Mesenchymal stem cell (in vitro differentiated cells and primary cell): Measurements from ENCODE around the gene UNC119.
A peak's percentile ranks its signal among the peaks of the same experiment; 100 is the strongest.

Experiments used
- DNase-seq: peaks from one replicate; pipeline ENCODE4 v3.0.0-alpha.2; 2013
- H2AFZ ChIP-seq: one replicate; pipeline ENCODE4 v1.6.1; 2013; ENCODE audit warnings: low read depth, mild to moderate bottlenecking, control low read depth, inconsistent platforms, low read length, moderate library complexity
- H2AK5ac ChIP-seq: 2 replicates; pipeline ENCODE4 v1.6.1; 2013; ENCODE audit warnings: low read length, moderate library complexity, mild to moderate bottlenecking, inconsistent platforms; ENCODE audit not compliant: severe bottlenecking
- H2BK120ac ChIP-seq: one replicate; pipeline ENCODE4 v1.6.1; 2013; ENCODE audit warnings: low read depth, mild to moderate bottlenecking, inconsistent platforms, low read length, moderate library complexity
- H2BK12ac ChIP-seq, 2 experiments: one replicate each; pipeline ENCODE4 v1.6.1; 2013; ENCODE audit warnings: inconsistent platforms in 2 of 2, low read length in 2 of 2, mild to moderate bottlenecking in 2 of 2, moderate library complexity in 2 of 2, control low read depth in 1 of 2
- H2BK15ac ChIP-seq: one replicate; pipeline ENCODE4 v1.6.1; 2013; ENCODE audit warnings: mild to moderate bottlenecking, low read depth, inconsistent platforms; ENCODE audit not compliant: poor library complexity, severe bottlenecking
- H2BK5ac ChIP-seq: 2 replicates; pipeline ENCODE4 v1.6.1; 2013; ENCODE audit warnings: low read depth, mild to moderate bottlenecking, low read length, control low read depth, inconsistent platforms; ENCODE audit not compliant: poor library complexity, severe bottlenecking
- H3K14ac ChIP-seq, 2 experiments: one replicate each; pipeline ENCODE4 v1.6.1; 2013; ENCODE audit warnings: inconsistent platforms in 2 of 2, low read length in 2 of 2, control low read depth in 1 of 2, mild to moderate bottlenecking in 1 of 2, moderate library complexity in 1 of 2
- H3K18ac ChIP-seq, 2 experiments: one replicate each; pipeline ENCODE4 v1.6.1; 2013; ENCODE audit warnings: inconsistent platforms in 2 of 2, low read length in 2 of 2, control low read depth in 1 of 2, low read depth in 1 of 2, mild to moderate bottlenecking in 1 of 2
- H3K23ac ChIP-seq, 2 experiments: one replicate each; pipeline ENCODE4 v1.6.1; 2013; ENCODE audit warnings: inconsistent platforms in 2 of 2, low read length in 2 of 2, mild to moderate bottlenecking in 2 of 2, moderate library complexity in 2 of 2, control low read depth in 1 of 2
- H3K27ac ChIP-seq: 2 replicates; pipeline ENCODE4 v1.5.1; 2013; ENCODE audit warnings: mild to moderate bottlenecking, moderate library complexity, low read length, control low read depth, inconsistent platforms; ENCODE audit not compliant: poor library complexity, severe bottlenecking
- H3K27me3 ChIP-seq, 2 experiments: 2 replicates each; pipeline versions ENCODE4 v1.6.1 to v1.7.0; 2013; ENCODE audit warnings: low read length in 2 of 2, mild to moderate bottlenecking in 2 of 2, moderate library complexity in 2 of 2, control low read depth in 1 of 2, inconsistent platforms in 1 of 2; ENCODE audit not compliant: control insufficient read depth in 1 of 2, insufficient read depth in 1 of 2
- H3K36me3 ChIP-seq, 2 experiments: 2 replicates each; pipeline versions ENCODE4 v1.6.1 to v1.7.0; 2013; ENCODE audit warnings: low read length in 2 of 2, control low read depth in 1 of 2, inconsistent platforms in 1 of 2, low read depth in 1 of 2, mild to moderate bottlenecking in 1 of 2; ENCODE audit not compliant: insufficient read depth in 2 of 2, control insufficient read depth in 1 of 2
- H3K4ac ChIP-seq, 2 experiments: one replicate each; pipeline ENCODE4 v1.6.1; 2013; ENCODE audit warnings: inconsistent platforms in 2 of 2, low read length in 2 of 2, mild to moderate bottlenecking in 2 of 2, moderate library complexity in 2 of 2, control low read depth in 1 of 2, low read depth in 1 of 2
- H3K4me1 ChIP-seq: 2 replicates; pipeline ENCODE4 v1.6.1; 2013; ENCODE audit warnings: low read depth, low read length, control low read depth; ENCODE audit not compliant: control insufficient read depth, insufficient read depth
- H3K4me2 ChIP-seq: 2 replicates; pipeline ENCODE4 v1.6.1; 2013; ENCODE audit warnings: low read length, mild to moderate bottlenecking, inconsistent platforms; ENCODE audit not compliant: poor library complexity, severe bottlenecking
- H3K4me3 ChIP-seq, 2 experiments: 2 replicates each; pipeline versions ENCODE4 v1.5.1 to v1.7.0; 2013; ENCODE audit warnings: low read length in 2 of 2, mild to moderate bottlenecking in 2 of 2, control low read depth in 1 of 2, low read depth in 1 of 2; ENCODE audit not compliant: insufficient read depth in 1 of 2
- H3K79me1 ChIP-seq: replicated peaks from 2 replicates; pipeline ENCODE4 v1.6.1; 2013; ENCODE audit warnings: mild to moderate bottlenecking, control low read depth, low read length, inconsistent platforms; ENCODE audit not compliant: poor library complexity, severe bottlenecking
- H3K9ac ChIP-seq: 2 replicates; pipeline ENCODE4 v1.7.0; 2013; ENCODE audit warnings: mild to moderate bottlenecking, low read length, moderate library complexity
- H3K9me3 ChIP-seq: 2 replicates; pipeline ENCODE4 v1.7.0; 2013; ENCODE audit warnings: mild to moderate bottlenecking, low read length; ENCODE audit not compliant: control insufficient read depth
- H4K8ac ChIP-seq: one replicate; pipeline ENCODE4 v1.6.1; 2013; ENCODE audit warnings: inconsistent platforms, mild to moderate bottlenecking, low read length, moderate library complexity
- H4K91ac ChIP-seq: one replicate; pipeline ENCODE4 v1.6.1; 2013; ENCODE audit warnings: mild to moderate bottlenecking, low read length, inconsistent platforms
- WGBS: methylation state at CpG from one replicate; pipeline ENCODE4 v1.1.7; 2013; ENCODE audit warnings: mixed read lengths; 5-methylcytosine and 5-hydroxymethylcytosine counted together

The UNC119 gene

GRCh38 chr17:28537219-28537610 lies 15.2 kb downstream of the UNC119 start:
- no peak overlapping the region for H2AK5ac ChIP-seq
- H3K23ac ChIP-seq = peak overlapping the region in 1 of 2 experiments; percentile 17
- no peak overlapping the region for H4K8ac ChIP-seq
- H2BK15ac ChIP-seq = no peak overlapping the region
- H3K4me3 ChIP-seq = no peak overlapping the region
- no peak for DNase-seq
- H3K4ac ChIP-seq = no peak overlapping the region
- H3K27me3 ChIP-seq = peaks cover 21 to 35% of the 10 kb centered on the region in 2 experiments
- no peak overlapping the region for H3K4me2 ChIP-seq
- H3K14ac ChIP-seq = no peak overlapping the region
- H4K91ac ChIP-seq = no peak overlapping the region
- no peaks in the 10 kb centered on the region for H3K79me1 ChIP-seq
- no peak overlapping the region for H2BK120ac ChIP-seq
- no peak overlapping the region for H2BK5ac ChIP-seq
- H2AFZ ChIP-seq = no peak overlapping the region
- H2BK12ac ChIP-seq = no peak overlapping the region
- H3K4me1 ChIP-seq = no peaks in the 10 kb centered on the region
- H3K9ac ChIP-seq = no peak overlapping the region
- WGBS = 79% methylated on average over 12 of the region's 12 CpGs
- H3K9me3 ChIP-seq = no peaks in the 10 kb centered on the region
- H3K27ac ChIP-seq = no peak overlapping the region
- no peak overlapping the region for H3K18ac ChIP-seq
- no peaks in the 10 kb centered on the region for H3K36me3 ChIP-seq

DNA sequence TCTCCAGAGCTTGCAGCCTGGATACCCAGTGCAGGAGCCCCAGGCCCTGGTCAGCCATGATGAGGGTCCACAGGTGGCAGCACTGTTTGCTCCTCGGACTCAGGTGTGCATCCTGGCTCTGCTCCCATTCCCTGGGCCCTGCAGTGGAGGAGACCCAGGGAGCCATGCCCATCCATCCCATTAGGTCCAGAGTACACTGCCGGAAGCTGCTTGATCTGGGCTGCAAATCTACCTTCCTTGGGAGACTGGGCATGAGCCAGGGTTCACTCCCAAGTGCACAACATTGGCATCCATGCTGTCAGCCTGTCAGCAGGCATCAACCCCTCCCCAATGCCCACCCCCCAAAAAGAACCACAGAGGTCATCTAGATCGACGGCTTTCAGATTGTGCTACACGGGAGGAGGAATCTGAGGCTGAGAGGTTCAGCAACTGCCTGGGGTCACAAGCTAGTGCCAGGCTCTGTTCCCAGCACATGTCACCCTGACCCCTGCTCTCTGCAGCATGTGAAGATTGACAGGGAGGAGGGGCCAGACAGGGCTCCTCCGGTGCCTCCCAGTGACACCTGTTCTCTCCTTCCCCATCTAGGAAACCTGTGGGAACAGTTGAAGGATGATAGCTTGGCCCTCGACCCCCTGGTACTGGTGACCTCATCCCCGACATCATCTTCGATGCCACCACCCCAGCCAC lies 15.7 kb downstream of the UNC119 start:
- no peak overlapping the region for H2BK5ac ChIP-seq
- no peak overlapping the region for H3K4ac ChIP-seq
- H3K4me1 ChIP-seq = no peaks in the 10 kb centered on the region
- peaks cover 25 to 36% of the 10 kb centered on the region in 2 experiments for H3K27me3 ChIP-seq
- no peak for DNase-seq
- H3K36me3 ChIP-seq = no peaks in the 10 kb centered on the region
- H3K14ac ChIP-seq = no peak overlapping the region
- H3K18ac ChIP-seq = no peak overlapping the region
- H3K27ac ChIP-seq = no peak overlapping the region
- peak overlapping the region in 1 of 2 experiments; percentile 17 for H3K23ac ChIP-seq
- no peak overlapping the region for H2BK12ac ChIP-seq
- no peak overlapping the region for H4K91ac ChIP-seq
- H2BK15ac ChIP-seq = no peak overlapping the region
- no peaks in the 10 kb centered on the region for H3K79me1 ChIP-seq
- H2AK5ac ChIP-seq = no peak overlapping the region
- no peak overlapping the region for H2BK120ac ChIP-seq
- no peak overlapping the region for H2AFZ ChIP-seq
- WGBS = 69% methylated on average over 9 of the region's 9 CpGs
- no peak overlapping the region for H3K4me3 ChIP-seq
- H3K9me3 ChIP-seq = no peaks in the 10 kb centered on the region
- H3K4me2 ChIP-seq = no peak overlapping the region
- no peak overlapping the region for H3K9ac ChIP-seq
- H4K8ac ChIP-seq = no peak overlapping the region

DNA sequence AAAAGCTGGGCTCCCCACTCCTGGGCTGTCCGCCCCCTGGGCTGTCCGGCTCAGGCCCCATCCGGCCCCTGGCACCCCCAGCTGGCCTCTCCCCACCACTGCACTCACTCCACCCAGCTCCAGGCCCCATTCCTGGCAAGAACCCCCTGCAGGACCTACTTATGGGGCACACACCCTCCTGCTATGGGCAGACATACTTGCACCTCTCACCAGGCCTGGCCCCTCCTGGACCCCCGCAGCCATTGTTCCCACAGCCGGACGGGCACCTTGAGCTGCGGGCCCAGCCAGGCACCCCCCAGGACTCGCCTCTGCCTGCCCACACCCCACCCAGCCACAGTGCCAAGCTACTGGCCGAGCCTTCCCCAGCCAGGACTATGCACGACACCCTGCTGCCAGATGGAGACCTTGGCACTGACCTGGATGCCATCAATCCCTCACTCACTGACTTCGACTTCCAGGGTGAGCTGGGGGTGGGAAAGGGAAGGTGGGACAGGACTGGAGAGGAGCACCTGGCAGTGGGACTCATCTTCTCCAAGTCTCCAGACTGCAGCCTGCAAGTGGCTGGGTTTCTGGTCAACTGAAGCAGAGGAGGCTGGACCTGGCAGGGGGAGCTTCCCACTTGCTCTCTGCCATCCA lies 17.6 kb downstream of the UNC119 start:
- Histone ChIP-seq H3K9ac (no peak overlapping the region), H3K4me1 (no peaks in the 10 kb centered on the region), H3K27ac (no peak overlapping the region), H3K4me3 (no peak overlapping the region), H3K14ac (no peak overlapping the region), H2AK5ac (no peak overlapping the region), H2BK120ac (no peak overlapping the region), H2BK5ac (no peak overlapping the region), H2BK12ac (no peak overlapping the region), H4K91ac (no peak overlapping the region), H3K79me1 (no peaks in the 10 kb centered on the region), H3K27me3 (peaks cover 36 to 44% of the 10 kb centered on the region in 2 experiments), H2AFZ (no peak overlapping the region), H3K4ac (no peak overlapping the region), H4K8ac (no peak overlapping the region), H3K23ac (no peak overlapping the region), H3K18ac (no peak overlapping the region), H3K4me2 (no peak overlapping the region), H3K9me3 (no peaks in the 10 kb centered on the region), H3K36me3 (no peaks in the 10 kb centered on the region), H2BK15ac (no peak overlapping the region)
- WGBS = 92% methylated on average over 9 of the region's 11 CpGs
- no peak for DNase-seq

GRCh38 chr17:28533091-28533807 lies 19.2 kb downstream of the UNC119 start:
- Histone ChIP-seq H2AK5ac (no peak overlapping the region), H4K91ac (no peak overlapping the region), H3K23ac (no peak overlapping the region), H3K27ac (no peak overlapping the region), H2BK12ac (no peak overlapping the region), H3K4ac (no peak overlapping the region), H2AFZ (no peak overlapping the region), H3K4me1 (no peaks in the 10 kb centered on the region), H3K36me3 (no peaks in the 10 kb centered on the region), H2BK120ac (no peak overlapping the region), H3K4me3 (no peak overlapping the region), H3K79me1 (no peaks in the 10 kb centered on the region), H3K9me3 (no peaks in the 10 kb centered on the region), H2BK5ac (no peak overlapping the region), H3K27me3 (peaks cover 34 to 38% of the 10 kb centered on the region in 2 experiments), H3K4me2 (no peak overlapping the region), H3K9ac (no peak overlapping the region), H2BK15ac (peak overlapping the region; percentile 26), H3K14ac (no peak overlapping the region), H4K8ac (no peak overlapping the region), H3K18ac (peak overlapping the region in 1 of 2 experiments; percentile 43)
- WGBS = 81% methylated on average over 16 of the region's 16 CpGs
- no peak for DNase-seq
